Esophagus squamous epithelium (tissue), 4 donors: Measurements from ENCODE around the gene INO80E.

Experiments used
- POLR2A ChIP-seq, 4 donors: fragments of 450-650 bp; IDR thresholded peaks; one replicate each; pipeline ENCODE4 v1.6.1; 2017; ENCODE audit warnings: antibody characterized with exemption in 4 of 4, mild to moderate bottlenecking in 4 of 4, moderate library complexity in 3 of 4
- TF ChIP-seq, protein P1 (sequence below), 6 experiments: fragments of 450-650 bp in 4 of 6; fragments of 200-600 bp in 2 of 6; sonication (generic) in 2 of 6; IDR thresholded peaks; one replicate each; pipeline ENCODE4 v1.5.1; 2016 to 2019; ENCODE audit warnings: antibody characterized with exemption in 6 of 6, mild to moderate bottlenecking in 4 of 6, moderate library complexity in 4 of 6

GRCh38 chr16:29968205-29968604, 27.8 kb upstream of the INO80E start:
- TF ChIP-seq, protein P1, sequence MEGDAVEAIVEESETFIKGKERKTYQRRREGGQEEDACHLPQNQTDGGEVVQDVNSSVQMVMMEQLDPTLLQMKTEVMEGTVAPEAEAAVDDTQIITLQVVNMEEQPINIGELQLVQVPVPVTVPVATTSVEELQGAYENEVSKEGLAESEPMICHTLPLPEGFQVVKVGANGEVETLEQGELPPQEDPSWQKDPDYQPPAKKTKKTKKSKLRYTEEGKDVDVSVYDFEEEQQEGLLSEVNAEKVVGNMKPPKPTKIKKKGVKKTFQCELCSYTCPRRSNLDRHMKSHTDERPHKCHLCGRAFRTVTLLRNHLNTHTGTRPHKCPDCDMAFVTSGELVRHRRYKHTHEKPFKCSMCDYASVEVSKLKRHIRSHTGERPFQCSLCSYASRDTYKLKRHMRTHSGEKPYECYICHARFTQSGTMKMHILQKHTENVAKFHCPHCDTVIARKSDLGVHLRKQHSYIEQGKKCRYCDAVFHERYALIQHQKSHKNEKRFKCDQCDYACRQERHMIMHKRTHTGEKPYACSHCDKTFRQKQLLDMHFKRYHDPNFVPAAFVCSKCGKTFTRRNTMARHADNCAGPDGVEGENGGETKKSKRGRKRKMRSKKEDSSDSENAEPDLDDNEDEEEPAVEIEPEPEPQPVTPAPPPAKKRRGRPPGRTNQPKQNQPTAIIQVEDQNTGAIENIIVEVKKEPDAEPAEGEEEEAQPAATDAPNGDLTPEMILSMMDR (IDR thresholded peaks at IDR 0.05), result no peak
- TF ChIP-seq POLR2A (IDR thresholded peaks at IDR 0.05), result no peak
